HuH-7.5 (cell line): Measurements from ENCODE around the gene CHCHD4.

Experiments
- DNase-seq: peaks from one replicate; pipeline ENCODE4 v3.0.0; 2011; ENCODE audit warnings: low spot score

The CHCHD4 gene

DNA sequence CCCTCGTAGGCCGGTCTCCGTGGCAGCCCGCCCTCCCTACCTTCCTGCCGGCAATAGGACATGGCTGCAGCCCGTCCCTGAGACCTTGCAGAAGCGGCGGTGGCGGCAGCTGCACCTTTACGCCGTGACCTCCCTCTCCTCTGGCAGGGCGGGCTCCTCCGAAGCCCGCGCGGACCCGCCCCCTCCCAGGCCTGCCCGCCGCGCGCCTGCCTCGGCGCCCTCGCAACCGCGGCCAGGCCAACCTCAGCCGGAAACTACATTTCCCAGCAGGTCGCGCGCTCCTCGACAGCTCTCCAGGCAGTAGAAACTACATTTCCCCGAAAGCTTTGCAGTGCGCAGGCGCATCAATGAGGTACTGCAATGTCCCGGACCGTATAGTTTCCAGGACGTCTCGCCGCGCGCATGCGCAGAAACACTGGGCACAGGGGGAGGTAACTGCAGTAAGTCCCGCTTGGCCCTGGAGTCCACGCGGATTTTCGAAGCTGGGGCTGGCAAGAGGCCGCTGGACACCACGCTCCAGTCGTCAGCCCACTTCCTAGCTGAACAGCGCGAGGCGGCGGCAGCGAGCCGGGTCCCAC is at the start of gene CHCHD4, which contains the start of gene TMEM43:
Gene CHCHD4 (minus strand): TSS at position 256 of the 578 bp plus-strand sequence. CDS start 194 bp downstream, at position 62.
Gene TMEM43 (plus strand): TSS at position 438 of the 578 bp plus-strand sequence. CDS start 142 bp downstream, outside the sequence.
- DNase-seq, result peak; percentile 100

DNA sequence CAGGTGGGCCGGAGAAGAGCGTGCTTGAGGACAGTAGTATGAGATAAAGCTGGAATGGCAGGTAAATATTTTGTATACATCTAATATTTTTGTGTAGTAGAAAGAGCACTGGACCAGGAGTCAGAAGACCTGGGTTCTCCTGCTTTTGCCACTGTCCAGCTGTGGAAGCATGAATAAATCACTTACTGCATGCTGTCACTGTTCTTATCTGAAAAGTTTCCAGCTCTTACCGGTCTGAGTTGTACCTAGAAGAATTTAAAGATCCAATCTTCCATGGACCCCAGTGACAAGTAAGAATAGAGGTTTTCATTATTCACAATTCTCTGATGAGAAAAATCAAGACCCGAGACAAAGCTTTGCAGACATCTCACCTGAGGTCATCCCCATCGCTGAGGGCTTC is 47.8 kb upstream of the CHCHD4 start:
- no peak for DNase-seq

GRCh38 chr3:14170531-14171159 is 46.0 kb upstream of the CHCHD4 start:
- DNase-seq, result no peak

- DNase-seq, result no peak
Measured at GRCh38 chr3:14169871-14170270, 45.2 kb upstream of the CHCHD4 start.

DNA sequence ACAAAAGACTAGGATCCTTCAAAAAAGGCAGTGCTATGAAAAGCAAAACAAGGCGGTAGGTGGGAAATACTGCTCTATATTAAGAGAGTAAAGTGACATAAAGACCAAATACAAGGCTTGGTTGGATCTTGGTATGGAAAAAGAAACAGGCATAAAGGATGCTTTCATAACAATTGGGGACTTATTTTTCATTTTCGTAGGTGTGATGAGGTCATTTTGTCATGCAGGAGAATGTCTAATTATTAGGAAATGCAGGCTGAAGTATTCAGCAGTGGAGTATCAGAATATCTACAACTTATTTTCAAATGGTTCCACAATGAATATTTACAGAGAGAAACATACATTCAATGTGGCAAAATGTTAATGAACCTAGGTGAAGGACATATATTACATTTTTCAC is 44.8 kb upstream of the CHCHD4 start:
- no peak for DNase-seq

DNA sequence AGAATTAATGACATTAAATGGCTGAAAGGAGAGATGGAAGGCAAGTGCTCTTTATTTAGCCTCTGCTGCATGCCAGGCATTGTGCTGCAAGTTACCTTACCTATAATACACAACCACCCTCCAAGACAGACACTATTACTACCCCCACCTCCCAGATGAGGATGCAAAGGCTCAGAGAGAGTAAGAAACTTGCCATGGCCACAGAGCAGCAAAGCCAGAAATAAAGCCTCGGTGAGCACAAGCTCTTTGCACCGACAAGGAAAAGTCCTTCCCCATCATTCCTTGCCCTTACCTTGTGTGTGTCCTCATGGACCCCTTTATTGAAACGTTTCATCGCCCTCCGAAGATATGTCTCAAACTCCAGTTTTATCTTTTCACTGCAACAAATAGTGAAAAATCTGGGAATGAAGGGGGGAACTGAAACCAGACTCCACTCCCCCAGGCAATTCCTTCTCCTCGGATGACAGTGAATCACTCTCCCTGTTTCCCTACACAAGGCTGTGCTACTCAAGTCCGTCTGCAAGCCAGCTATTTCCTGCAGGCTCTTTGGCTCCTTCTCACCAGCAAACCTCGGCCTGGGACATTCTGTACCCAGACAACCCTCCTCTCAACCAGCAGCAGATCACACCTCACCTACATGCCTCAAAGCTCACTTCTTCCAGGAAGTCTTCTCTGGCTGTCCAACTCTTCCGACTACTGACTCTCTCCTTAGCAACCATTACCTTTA is 42.4 kb upstream of the CHCHD4 start:
- no peak for DNase-seq

DNA sequence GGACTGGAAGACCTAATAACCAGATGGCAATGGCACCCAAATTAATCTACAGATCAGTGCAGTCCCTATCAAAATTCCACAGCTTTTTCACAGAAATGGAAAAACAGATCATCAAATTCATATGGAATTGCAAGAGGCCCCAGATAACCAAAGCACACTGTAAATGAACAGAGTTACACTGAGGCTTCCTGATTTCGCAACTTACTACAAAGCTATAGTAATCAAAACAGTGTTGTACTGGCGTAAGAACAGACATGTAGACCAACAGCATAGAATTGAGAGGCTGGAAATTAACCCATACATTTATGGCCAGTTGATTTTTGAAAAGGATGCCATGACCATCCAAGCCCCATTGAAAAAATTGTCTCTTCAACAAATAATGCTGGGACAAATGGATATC is 37.5 kb upstream of the CHCHD4 start:
- DNase-seq, result no peak

GRCh38 chr3:14161282-14161681 is 36.6 kb upstream of the CHCHD4 start:
- DNase-seq, result no peak

GRCh38 chr3:14159426-14159825 is 34.8 kb upstream of the CHCHD4 start:
- no peak for DNase-seq

DNA sequence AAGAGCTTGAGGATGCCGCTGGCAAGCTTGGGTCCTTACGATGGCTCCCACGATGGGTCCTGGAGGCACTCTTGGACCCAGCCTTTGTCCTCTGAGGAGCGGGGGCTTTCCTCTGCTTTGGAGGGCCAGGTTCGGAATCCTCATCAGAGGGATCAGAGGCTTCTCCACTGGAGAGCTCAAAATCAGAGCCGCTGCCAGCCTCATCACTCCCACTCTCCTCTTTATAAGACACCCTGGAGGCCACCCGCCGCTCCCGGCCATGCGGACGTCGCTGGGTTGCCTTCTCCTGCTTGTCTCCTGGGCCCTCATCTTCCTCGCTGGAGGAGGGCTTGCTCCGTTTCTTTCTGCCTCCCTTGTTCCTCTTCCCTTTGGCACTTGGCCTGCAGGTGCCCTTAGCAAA is 33.7 kb upstream of the CHCHD4 start:
- DNase-seq, result no peak

GRCh38 chr3:14157951-14158350 is 33.3 kb upstream of the CHCHD4 start:
- no peak for DNase-seq

GRCh38 chr3:14156843-14157561 is 32.3 kb upstream of the CHCHD4 start:
- no peak for DNase-seq

DNA sequence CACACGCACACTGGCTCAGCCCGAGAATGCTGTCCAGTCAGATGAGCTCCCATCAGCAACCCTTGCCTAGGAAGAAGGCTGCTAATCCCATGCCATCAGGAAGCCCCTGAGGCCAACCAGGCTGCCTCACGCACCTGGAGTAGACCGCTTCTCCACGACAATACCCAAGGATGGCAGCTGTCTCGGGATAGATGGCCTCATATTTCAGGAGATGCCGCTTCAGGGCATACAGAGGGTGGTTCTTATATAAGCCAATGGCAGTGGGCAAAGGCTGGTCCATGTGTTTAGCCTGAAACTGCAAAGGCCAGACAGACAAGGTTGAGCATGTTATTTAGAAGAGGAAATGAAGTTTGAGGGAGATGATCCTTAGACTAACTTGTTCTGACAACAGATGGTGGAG is 31.5 kb upstream of the CHCHD4 start:
- DNase-seq, result no peak

DNA sequence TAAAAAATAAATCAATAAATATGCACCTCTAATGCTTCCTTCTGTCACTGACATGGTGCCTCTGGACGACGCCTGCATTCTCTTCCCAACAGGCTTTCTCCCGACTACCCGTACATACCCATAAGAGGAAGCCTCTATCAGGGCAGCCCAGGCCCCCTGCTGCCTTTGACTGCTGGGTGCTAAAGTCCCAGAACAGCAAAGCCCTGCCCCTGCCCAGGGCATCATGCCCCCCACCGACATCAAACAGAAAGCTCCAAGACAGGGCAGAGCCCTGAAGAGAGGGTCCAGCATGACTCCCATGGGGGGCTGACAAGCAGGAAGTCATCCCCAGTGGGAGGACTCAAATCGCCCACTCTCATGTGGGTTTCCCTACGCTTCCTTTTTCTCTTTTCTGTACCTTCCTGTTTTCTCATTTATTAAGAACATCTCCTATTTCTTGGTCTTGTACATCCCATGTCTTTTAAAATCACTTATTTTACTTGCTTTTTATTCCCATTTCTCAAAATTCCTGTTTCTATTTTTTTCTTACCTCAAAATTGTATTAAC is 30.3 kb upstream of the CHCHD4 start:
- DNase-seq, result no peak

GRCh38 chr3:14154276-14154675 is 29.6 kb upstream of the CHCHD4 start:
- no peak for DNase-seq

DNA sequence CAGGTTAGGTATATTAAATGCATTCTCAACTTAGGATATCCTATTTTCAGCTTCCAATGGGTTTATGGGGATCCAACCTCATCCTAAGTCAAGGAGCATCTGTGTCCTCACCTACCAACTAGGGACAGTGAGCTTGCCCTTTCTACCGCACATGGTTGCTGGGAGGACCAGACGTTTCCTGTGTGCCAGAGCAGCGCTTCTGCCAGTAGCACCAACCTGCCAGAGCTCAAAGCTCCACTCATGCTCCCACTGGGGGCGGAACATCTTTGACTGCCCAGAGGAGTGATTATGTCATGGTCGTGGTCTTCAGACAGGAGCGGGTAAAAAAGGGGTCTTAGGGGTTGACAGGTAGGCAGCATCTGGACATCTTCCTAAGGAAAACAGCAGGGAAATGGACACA is 29.0 kb upstream of the CHCHD4 start:
- DNase-seq, result no peak

- DNase-seq, result no peak
Measured at GRCh38 chr3:14152963-14153355, 28.3 kb upstream of the CHCHD4 start.

DNA sequence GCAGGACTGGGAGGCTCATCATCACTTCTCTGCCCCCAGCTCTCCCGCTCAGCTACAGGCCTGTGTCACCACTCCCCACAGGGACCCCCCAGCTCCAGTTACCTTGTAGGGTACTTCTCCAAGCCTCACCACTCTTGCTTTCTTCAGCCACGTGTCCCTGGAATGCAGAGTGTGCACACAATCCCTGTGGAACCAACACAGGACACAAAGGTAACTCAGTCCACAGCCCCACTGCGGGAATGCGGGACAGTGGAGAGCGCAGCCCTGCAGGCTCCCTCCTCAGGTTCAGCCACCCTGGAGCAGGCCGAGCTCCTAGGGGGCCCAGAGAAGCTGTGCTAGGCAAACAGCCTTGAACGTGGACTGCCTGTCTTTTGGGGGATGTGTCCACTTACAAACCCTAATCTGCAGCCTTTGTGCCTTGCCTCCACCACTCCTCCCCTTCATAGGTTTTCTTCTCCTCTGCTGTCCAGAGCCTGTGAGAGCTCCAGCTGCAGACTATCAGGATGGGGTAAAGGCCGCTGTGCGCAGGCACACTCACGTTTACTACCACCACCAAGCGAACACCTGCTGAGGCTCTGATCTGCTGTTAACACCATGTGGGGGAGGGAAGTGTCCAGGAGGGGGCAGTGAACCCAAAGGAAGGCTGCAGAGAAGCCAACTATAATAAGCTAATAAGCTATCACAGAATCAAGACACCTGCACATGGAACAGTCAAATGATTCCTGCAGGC is 27.7 kb upstream of the CHCHD4 start:
- no peak for DNase-seq

DNA sequence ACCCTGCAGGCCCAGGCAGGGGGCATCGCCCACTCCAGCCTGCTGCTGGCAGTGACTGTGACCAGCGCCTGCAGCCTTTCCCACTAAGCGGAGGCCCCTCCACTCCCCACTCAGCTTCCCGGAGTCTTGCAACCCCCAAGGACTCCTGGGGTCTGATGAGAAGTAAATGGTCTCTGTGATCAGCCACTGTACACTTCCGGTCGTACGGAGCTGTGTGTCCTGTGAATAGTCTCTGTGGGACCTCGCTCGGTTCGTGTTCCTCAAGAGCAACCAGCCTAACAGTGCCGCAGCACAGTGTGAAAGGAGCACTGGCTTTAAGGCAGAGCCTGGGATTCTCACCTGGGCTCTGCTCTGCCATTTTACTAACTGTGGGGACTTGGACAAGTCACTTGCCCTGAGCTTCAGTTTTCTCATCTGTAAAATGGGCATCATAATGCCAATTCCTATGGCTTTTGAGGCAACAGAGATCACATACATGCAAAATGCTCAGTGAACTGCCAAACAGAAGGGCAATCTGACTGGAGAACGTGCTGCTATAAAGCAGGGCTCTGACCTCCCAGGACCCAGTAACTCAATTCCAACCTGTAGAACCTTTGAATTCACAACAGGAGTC is 26.9 kb upstream of the CHCHD4 start:
- DNase-seq, result no peak

DNA sequence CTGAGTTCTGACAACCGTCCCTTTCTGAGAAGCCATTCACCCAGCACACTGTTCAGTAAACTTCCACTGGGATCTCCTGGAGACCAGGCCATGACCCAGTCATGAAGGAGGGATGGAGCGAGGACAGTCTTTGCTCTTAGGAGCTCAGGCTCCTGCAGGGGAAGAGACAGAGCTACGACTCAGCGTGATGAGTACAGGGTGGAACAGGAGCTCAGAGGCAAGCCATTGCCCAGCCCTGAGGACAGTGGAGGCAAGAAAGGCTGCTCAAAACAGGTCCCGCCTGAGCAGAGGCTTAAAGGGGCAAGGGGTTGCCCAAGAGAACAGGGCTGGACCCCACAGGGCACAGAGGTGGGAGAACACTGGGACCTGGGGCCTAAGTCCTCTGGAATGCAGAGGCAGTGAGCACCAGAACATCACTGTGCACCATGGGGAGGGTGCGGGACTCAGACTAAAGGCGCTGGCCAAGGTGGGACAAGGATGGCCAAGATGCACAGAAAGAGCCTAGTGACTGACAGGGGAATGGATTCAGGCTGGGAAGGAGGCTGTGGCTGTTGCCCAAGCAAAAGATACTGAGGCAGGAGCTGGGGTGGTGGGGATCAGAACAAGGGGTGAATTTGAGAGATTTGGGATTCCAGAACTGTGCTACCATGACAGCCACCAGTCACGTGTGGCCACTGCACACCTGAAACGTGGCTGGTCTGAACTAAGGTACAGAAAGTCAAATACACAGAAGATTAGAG is 26.0 kb upstream of the CHCHD4 start:
- DNase-seq, result no peak

DNA sequence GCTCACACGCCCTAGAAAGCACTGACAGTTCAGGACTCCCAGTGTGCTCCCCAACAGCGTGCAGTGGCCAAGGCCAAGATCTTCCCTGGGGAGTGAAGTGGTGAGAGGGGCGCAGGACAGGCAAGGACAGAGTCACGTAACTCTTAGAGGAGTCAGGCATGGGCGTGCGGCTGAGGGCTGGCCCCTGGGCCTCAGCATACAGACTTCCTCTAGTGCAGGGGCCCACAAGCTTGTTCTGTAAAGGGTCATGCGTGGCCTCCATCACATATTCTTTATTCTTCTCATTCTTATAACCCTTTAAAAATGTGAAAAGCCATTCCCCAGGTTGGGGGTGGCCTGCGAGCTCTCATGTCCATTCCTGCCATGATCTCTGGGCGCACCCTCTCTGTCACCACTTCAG is 25.4 kb upstream of the CHCHD4 start:
- no peak for DNase-seq
